ENCODE data around the gene PLAC1.
A peak's percentile ranks its signal among the peaks of the same experiment; 100 is the strongest.

The PLAC1 gene

GRCh38 chrX:134526399-134526798 lies 131.9 kb downstream of the PLAC1 start:
- no peaks in the 10 kb centered on the region for H3K4me1 ChIP-seq
- no peaks in the 10 kb centered on the region for H3K27me3 ChIP-seq
- H3K36me3 ChIP-seq: no peaks in the 10 kb centered on the region
- H3K9me3 ChIP-seq: no peaks in the 10 kb centered on the region
- no peak overlapping the region for H3K4me3 ChIP-seq (ENCODE audit: low read depth, low read length)
- TF ChIP-seq, protein P1, sequence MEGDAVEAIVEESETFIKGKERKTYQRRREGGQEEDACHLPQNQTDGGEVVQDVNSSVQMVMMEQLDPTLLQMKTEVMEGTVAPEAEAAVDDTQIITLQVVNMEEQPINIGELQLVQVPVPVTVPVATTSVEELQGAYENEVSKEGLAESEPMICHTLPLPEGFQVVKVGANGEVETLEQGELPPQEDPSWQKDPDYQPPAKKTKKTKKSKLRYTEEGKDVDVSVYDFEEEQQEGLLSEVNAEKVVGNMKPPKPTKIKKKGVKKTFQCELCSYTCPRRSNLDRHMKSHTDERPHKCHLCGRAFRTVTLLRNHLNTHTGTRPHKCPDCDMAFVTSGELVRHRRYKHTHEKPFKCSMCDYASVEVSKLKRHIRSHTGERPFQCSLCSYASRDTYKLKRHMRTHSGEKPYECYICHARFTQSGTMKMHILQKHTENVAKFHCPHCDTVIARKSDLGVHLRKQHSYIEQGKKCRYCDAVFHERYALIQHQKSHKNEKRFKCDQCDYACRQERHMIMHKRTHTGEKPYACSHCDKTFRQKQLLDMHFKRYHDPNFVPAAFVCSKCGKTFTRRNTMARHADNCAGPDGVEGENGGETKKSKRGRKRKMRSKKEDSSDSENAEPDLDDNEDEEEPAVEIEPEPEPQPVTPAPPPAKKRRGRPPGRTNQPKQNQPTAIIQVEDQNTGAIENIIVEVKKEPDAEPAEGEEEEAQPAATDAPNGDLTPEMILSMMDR (IDR thresholded peaks at IDR 0.05; ENCODE audit: low read depth, low read length): no peak
- no peak for DNase-seq

DNA sequence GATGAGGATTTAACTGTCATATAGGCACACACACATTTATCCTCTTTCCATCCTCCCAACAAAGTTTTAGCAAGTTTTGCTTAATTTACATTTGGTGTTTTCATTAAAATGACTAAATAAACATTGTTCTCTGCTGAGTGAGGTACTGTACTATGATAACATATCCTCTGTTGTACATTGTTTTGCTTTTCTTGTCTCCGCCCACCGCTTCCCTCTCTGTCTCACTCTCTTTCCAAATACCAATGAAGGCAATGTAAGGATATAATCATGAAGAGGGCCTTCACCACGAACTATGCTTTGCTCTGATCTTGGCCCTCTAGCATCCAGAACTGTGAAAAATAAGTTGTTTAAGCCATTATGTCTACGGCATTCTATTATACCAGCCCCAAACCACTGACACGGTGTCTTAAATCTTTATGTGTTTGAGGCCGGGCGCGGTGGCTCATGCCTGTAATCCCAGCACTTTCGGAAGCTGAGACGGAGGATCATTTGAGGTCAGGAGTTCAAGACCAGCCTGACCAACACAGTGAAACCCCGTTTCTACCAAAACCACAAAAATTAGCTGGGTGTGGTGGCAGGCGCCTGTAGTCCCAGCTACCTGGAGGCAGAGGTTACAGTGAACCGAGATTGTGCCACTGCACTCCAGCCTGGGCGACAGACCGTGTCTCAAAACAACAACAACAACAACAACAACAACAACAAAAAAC lies 133.0 kb downstream of the PLAC1 start:
- Histone ChIP-seq H3K4me1 (no peaks in the 10 kb centered on the region), H3K4me3 (ENCODE audit: low read depth, low read length) (no peak overlapping the region), H3K9me3 (no peaks in the 10 kb centered on the region), H3K27me3 (no peaks in the 10 kb centered on the region), H3K36me3 (no peaks in the 10 kb centered on the region)
- DNase-seq: no peak
- TF ChIP-seq, protein P1 (IDR thresholded peaks at IDR 0.05; ENCODE audit: low read depth, low read length): no peak

GRCh38 chrX:134524181-134524580 lies 134.1 kb downstream of the PLAC1 start:
- Histone ChIP-seq H3K9me3 (no peaks in the 10 kb centered on the region), H3K4me3 (ENCODE audit: low read depth, low read length) (no peak overlapping the region), H3K27me3 (no peaks in the 10 kb centered on the region), H3K36me3 (no peaks in the 10 kb centered on the region), H3K4me1 (no peaks in the 10 kb centered on the region)
- no peak for DNase-seq
- TF ChIP-seq, protein P1 (IDR thresholded peaks at IDR 0.05; ENCODE audit: low read depth, low read length): no peak

DNA sequence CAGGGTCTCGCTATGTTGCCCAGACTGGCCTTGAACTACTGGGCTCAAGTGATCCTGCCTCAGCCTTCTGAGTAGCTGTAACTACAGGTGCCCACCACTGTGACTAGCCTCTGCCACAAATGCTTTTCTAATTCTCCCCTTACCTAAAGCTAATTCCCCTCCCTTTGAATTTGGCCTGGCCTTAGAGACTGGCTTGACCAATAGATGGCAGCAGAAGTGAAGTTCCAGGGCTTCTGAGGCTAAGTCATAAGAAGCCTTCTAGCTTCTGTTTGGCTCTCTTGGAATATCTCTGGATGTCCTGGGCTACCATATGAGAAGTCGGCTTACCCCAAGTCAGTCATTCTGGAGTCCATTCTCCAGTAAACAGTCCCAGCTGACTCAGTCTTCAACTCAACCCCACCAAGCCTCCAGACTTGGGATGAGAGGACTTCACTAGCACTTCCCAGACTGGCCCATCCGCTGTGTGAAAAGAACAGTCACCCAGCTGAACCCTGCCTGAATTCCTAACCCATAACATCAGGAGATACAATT lies 137.3 kb downstream of the PLAC1 start:
- H3K36me3 ChIP-seq: no peaks in the 10 kb centered on the region
- DNase-seq: peak; percentile 43
- TF ChIP-seq, protein P1 (IDR thresholded peaks at IDR 0.05; ENCODE audit: low read depth, low read length): peak; percentile 73
- H3K27me3 ChIP-seq: no peaks in the 10 kb centered on the region
- H3K4me1 ChIP-seq: no peaks in the 10 kb centered on the region
- no peak overlapping the region for H3K4me3 ChIP-seq (ENCODE audit: low read depth, low read length)
- H3K9me3 ChIP-seq: no peaks in the 10 kb centered on the region
